Stimulated activated CD4-positive, alpha-beta T cell treated with anti-CD3 and anti-CD28 coated beads, Interleukin-4, amount 100 ng/mL, for 48 hours (primary cell): ENCODE data around the gene CDKN2B.
"Not testable (repeated sequence)": the region's sequence is repeated elsewhere in the genome, so short reads cannot be mapped to it uniquely, and the experiment has no call there.

Experiments
- DNase-seq, 2 donors: peaks; one replicate each; pipeline ENCODE4 v3.0.0-alpha.2; 2020; ENCODE audit warnings: low read depth in 2 of 2

CDKN2B gene

GRCh38 chr9:22008717-22009505, at the start of gene CDKN2B:
TSS of gene CDKN2B (minus strand) at chr9:22009305. CDS start at chr9:22008953, 352 bp downstream.
- peak; percentile 68 to 76 for DNase-seq

GRCh38 chr9:22057972-22058371, 48.9 kb upstream of the CDKN2B start:
- DNase-seq, result not testable (repeated sequence)

- DNase-seq, result no peak
These were observed 47.3 kb upstream of the CDKN2B start for GRCh38 chr9:22056402-22056801.

- DNase-seq, result no peak
These were observed 46.0 kb upstream of the CDKN2B start for GRCh38 chr9:22055090-22055489.

GRCh38 chr9:22054529-22054928, 45.4 kb upstream of the CDKN2B start:
- DNase-seq, result no peak

GRCh38 chr9:22054076-22054475, 45.0 kb upstream of the CDKN2B start:
- no peak for DNase-seq

GRCh38 chr9:22053178-22053577, 44.1 kb upstream of the CDKN2B start:
- DNase-seq, result no peak

GRCh38 chr9:22052376-22052945, 43.4 kb upstream of the CDKN2B start:
- peak in 1 of 2 donors; percentile 30 for DNase-seq

- no peak for DNase-seq
These were observed 41.8 kb upstream of the CDKN2B start for GRCh38 chr9:22050924-22051323.

GRCh38 chr9:22049411-22049810, 40.3 kb upstream of the CDKN2B start:
- no peak for DNase-seq

- no peak for DNase-seq
These were observed 38.5 kb upstream of the CDKN2B start for GRCh38 chr9:22047596-22047995.

- no peak for DNase-seq
These were observed 37.3 kb upstream of the CDKN2B start for GRCh38 chr9:22046243-22046885.

- DNase-seq, result no peak
These were observed 36.3 kb upstream of the CDKN2B start for GRCh38 chr9:22045423-22045822.

GRCh38 chr9:22044583-22044982, 35.5 kb upstream of the CDKN2B start:
- no peak for DNase-seq

GRCh38 chr9:22043928-22044327, 34.8 kb upstream of the CDKN2B start:
- no peak for DNase-seq

GRCh38 chr9:22041775-22042174, 32.7 kb upstream of the CDKN2B start:
- no peak for DNase-seq

GRCh38 chr9:22041344-22041743, 32.2 kb upstream of the CDKN2B start:
- DNase-seq, result no peak

GRCh38 chr9:22040760-22041159, 31.7 kb upstream of the CDKN2B start:
- no peak for DNase-seq

GRCh38 chr9:22039258-22039657, 30.2 kb upstream of the CDKN2B start:
- no peak for DNase-seq

GRCh38 chr9:22037954-22038690, 29.0 kb upstream of the CDKN2B start:
- DNase-seq, result no peak

GRCh38 chr9:22036866-22037626, 27.9 kb upstream of the CDKN2B start:
- no peak for DNase-seq
